NB4 (cell line): ENCODE measurements around the gene DPYD.

Source experiments
- DNase-seq: peaks from one replicate; pipeline ENCODE4 v3.0.0; 2010; ENCODE audit warnings: low read depth
- H3K4me3 ChIP-seq: one replicate; pipeline ENCODE4 v1.5.1; 2011; ENCODE audit warnings: mild to moderate bottlenecking, low read depth, low read length, moderate library complexity
- CTCF ChIP-seq: IDR thresholded peaks from one replicate; pipeline ENCODE4 v1.5.1; 2012; ENCODE audit warnings: low read depth, low read length
- MAX ChIP-seq: IDR thresholded peaks from 2 replicates; pipeline ENCODE4 v1.6.1; 2011; ENCODE audit warnings: low read depth, low read length
- MYC ChIP-seq: IDR thresholded peaks from 2 replicates; pipeline ENCODE4 v1.6.1; 2011; ENCODE audit warnings: low read depth, low read length
- POLR2A ChIP-seq: IDR thresholded peaks from 2 replicates; pipeline ENCODE4 v1.6.1; 2011; ENCODE audit warnings: mild to moderate bottlenecking; ENCODE audit not compliant: insufficient read length; ENCODE audit errors: extremely low read depth

The DPYD gene

GRCh38 chr1:97563926-97564325 lies 356.9 kb downstream of the DPYD start:
- no peak overlapping the region for H3K4me3 ChIP-seq
- no peak for DNase-seq
- TF ChIP-seq POLR2A (no peak), MYC (no peak), CTCF (no peak), MAX (no peak)

GRCh38 chr1:97562081-97562480 lies 358.8 kb downstream of the DPYD start:
- DNase-seq: no peak
- H3K4me3 ChIP-seq: no peak overlapping the region
- TF ChIP-seq CTCF (no peak), MYC (no peak), MAX (no peak), POLR2A (no peak)

GRCh38 chr1:97560714-97561113 lies 360.1 kb downstream of the DPYD start:
- TF ChIP-seq CTCF: no peak
- TF ChIP-seq MAX: no peak
- no peak for TF ChIP-seq POLR2A
- TF ChIP-seq MYC: no peak
- H3K4me3 ChIP-seq: no peak overlapping the region
- no peak for DNase-seq

- no peak overlapping the region for H3K4me3 ChIP-seq
- TF ChIP-seq CTCF: no peak
- TF ChIP-seq MYC: no peak
- TF ChIP-seq POLR2A: no peak
- no peak for TF ChIP-seq MAX
- no peak for DNase-seq
Measured at GRCh38 chr1:97553971-97554370, 366.9 kb downstream of the DPYD start.

GRCh38 chr1:97551113-97551512 lies 369.7 kb downstream of the DPYD start:
- TF ChIP-seq POLR2A: no peak
- no peak for TF ChIP-seq CTCF
- H3K4me3 ChIP-seq: no peak overlapping the region
- DNase-seq: no peak

GRCh38 chr1:97545446-97545845 lies 375.4 kb downstream of the DPYD start:
- DNase-seq: no peak
- H3K4me3 ChIP-seq: no peak overlapping the region

More at GRCh38 chr1:97545446-97545845, 375.4 kb downstream of the DPYD start:
- TF ChIP-seq POLR2A (no peak), CTCF (no peak), MYC (no peak), MAX (no peak)
